ENCODE data around the gene WNT6.

The WNT6 gene

DNA sequence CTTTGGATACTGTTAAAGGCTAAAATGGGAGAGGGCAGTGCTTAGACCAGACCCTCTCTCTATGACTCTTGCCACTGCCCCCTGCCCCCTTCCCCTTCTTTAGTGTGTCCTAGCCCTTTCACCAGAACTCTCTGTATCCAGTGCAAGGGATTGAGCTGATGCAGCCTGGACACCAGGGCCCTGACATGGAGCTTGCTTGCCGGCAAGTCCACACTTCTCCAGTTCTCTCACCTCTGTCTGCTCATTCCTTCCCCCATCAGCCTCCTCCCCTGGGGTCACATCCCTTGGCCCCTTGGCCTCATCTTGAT, 1.5 kb upstream of the WNT6 start:
- DNase-seq, result no peak

DNA sequence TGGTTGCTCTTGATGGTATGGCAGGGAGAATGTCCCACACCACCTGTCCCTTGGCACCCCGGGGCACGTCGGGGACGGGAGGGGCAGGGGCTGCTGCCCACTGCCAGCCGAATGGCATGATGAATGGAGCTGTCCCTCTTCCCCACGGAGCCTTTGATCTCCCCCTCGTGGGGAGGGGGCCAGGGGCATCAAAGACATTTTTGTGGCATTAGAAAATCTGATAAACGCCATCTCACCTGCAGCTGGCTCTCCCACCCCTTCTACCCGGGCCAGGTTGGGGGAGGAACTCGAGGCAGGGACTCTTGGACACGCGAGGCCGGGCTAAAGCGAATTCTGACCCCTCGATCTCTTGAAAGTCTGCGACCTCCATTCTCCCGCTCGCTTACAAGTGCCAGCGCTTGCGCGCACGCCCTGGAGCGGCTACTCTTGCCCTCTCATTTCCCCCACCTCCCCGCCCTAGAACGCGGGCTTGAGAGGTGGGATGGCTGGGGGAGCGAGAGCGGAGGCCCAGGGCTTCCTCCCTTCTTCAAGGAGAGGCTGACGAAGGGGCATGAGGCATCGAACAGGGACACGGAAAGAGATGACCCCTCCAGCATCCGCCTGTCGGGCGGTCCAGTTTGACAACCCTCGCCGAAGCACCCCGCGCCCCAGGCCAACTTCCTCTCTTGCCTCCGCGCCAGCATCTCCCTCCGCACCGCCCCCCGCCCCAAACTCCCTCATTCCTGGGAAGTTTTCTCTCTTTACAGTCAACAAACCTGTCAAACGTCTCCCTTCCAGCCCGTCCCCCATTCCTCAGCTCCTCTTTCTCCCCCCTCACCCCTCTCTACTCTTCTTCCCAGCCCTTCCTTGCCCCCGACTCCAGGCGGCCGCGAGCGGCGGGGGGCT, 692 bp upstream of the WNT6 start:
- no peak for DNase-seq

DNA sequence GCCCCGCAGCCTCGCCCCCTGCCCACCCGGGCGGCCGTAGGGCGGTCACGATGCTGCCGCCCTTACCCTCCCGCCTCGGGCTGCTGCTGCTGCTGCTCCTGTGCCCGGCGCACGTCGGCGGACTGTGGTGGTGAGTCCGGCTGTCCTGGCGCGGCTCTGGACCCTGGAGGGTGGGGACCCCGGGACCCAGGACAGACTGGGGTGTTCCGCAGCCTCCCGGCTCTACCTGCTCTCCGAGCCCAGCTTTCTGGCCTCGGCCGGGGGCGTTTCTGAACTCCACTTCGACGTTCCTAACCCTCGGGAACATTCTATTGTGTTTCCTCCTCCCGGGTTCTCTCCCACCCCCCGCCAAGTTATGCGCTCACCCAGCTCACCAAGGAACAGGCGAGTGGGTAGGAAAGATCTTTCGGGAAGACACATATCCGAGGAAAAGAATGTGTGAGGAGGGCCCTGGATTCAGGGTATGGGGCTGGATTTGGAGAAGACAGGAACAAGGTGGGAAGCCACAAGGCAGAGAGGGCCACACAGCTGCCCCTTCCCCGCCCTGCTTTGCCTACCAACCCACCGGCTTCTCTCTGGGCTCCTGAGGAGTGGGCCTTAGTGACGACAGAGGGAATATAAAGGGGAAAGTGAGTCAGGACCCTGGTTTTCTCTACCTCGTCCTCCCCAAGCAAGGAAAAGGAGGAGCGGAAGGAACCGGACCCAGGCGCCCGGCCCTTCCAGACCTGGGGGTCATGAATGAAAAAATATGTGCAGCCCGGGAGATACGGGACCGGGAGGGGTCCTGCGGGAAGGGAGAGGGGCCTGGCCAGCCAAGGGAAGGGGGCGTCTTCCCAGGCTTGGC, 605 bp downstream of the WNT6 start:
- DNase-seq, result no peak

DNA sequence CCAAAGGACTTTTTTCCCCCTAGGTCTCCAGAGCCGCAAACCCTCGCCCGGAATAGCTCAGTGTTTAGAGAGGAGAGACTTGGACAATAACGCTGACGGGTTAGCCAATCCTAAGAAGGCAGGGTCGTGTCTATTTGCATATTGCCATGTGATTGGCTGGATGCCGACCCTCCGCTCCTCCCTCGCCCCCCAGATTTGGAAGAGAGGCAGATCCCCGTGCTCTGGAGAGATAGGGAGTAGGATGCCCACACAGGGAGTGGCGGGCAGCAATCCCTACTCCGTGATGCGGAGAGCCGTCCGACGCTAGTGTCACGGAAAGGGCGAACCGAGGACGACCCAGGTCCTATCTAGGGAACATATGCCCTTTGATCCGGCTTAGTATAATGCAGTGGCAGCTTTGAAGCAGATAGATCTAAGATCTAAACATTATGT, 1.4 kb downstream of the WNT6 start:
- DNase-seq, result peak; percentile 98

DNA sequence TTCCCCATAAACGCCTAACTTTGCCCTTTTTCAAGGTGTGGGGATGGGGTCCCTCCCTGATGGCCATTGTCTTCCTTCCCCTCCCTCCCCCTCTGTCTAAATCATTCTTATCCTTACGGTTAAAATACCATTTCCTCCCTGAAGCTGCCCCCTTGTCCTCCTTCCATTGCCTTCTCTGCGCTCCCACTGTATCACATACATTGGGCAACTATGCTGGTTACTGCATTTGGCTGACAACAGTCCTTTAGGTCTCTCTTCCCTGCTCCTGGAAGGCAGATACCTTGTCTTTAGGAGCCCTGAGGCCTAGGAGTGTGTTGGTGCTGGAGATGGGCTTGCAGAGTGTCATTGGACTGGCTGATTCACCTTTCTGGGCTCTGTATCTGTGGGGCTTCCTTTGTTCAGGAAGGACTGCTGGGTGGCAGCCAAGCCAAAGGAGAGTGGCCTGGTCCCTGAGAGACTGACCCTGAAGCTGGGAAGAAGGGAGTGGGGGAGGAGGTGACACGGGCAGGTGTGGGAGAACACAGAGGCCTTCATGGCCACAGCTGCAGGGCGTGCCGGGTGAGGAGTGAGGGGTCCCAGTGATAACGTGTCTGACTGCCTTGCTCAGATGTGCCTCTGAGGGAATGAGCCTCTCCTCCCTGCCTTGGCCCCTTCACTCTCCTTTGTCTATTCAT, 2.2 kb downstream of the WNT6 start:
- DNase-seq, result no peak

DNA sequence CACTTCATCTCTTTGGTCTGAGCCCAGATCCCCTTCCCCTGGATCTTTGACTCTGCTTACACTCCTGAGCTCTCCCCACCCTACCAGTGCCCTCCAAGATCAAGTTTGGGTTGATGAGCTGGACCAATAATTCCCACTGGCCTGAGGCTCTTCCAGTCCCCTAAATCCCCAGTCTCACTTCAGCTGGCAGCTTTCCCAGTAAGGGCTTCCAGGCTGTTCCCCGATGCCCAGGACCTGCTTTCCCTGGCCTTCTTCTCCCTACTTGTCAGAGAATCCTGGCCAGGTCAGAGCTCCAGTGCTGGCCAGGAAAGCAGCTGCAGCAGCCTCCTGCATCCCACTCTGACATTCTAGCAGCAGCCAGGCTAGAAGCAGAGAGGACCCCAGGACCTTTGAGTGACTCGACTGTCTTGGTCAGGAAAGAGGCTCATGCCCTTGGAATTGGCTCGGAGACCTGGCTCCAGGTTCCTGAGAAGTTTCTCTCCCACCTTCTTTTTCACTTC, 3.5 kb downstream of the WNT6 start:
- no peak for DNase-seq

DNA sequence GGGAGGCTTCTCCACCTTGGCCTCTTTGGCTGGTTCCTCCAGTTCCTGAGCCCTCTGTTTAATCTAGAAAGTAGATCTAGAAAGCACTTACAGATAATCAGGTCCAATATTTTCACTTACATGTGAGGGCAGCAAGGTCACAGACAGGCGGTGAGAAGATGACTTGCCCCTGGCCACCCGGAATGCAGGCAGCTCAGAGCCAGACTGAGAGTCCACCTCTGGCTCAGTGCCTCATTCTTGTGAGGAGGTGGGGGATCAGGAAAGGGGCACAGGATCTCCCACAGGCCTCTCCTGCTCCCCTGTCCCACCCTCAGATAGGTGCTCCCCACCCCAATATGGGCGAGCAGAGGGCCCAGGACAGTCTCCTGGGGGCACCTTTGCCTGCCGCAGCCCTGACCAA, 5.8 kb downstream of the WNT6 start:
- DNase-seq, result no peak

DNA sequence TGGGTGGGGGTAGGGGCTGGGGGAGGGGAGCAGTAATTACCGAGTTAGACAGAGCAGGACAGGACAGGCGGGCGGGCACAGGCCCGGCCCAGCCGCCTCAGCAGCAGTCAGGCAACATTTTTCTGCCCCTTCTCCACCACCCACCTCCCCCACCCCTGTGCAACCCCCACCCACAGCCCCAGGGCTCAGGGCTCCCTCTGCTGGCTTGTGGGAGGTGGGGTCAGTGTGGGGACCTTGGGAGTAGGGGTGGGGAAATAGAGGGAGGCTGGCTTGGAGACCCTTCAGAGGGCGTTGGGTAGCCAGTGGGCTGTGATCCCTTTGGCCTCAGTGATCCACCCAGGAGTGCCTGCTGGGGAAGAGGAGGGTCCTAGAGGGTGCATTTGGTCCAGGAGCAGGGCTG, 6.4 kb downstream of the WNT6 start:
- DNase-seq, result no peak

DNA sequence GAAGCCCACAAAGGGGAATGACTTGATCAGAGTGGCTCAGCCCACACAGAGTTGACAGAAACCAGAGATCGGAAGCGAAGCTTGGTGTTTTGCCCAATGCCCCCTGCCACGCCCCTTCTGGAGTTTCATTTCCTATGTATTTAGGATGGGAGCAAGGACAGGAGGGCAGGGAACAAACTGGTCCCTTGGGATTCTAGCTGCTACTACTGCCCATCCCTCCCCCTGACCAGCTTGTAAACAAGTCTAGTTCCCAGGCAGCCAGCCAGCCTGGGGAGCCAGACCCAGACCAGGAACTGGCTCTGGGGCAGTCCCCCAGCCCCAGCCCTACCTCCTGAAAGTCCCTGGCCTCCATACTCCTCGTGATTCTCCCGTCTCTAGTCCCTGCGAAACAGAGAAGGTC, 8.3 kb downstream of the WNT6 start:
- DNase-seq, result no peak

DNA sequence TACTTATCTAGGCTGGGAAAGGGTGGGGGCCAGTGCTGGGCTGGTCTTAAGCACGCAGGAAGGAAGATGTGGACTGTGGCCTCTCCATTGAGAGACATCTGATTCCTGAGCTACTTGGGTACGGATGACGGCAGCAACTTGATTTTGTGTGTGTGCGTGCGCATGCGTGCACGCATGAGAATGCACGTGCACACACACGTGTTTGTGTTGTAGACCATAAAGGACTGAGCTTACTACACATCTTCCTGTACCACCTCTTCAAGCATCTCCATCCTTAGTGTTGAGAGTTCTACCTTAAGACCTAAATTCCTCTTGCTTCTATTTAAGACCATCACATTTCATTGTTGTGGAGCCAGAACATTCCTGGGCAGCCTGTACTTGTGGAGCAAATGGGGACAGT, 9.5 kb downstream of the WNT6 start:
- DNase-seq, result no peak

DNA sequence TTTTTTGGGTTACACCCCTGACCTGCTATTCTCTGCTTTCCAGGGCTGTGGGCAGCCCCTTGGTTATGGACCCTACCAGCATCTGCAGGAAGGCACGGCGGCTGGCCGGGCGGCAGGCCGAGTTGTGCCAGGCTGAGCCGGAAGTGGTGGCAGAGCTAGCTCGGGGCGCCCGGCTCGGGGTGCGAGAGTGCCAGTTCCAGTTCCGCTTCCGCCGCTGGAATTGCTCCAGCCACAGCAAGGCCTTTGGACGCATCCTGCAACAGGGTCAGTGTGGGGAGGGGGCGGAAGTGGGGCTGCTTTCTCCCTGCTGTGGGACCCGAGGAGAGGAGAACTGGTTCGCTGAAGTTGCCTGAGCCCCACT, 11.4 kb downstream of the WNT6 start:
- no peak for DNase-seq

DNA sequence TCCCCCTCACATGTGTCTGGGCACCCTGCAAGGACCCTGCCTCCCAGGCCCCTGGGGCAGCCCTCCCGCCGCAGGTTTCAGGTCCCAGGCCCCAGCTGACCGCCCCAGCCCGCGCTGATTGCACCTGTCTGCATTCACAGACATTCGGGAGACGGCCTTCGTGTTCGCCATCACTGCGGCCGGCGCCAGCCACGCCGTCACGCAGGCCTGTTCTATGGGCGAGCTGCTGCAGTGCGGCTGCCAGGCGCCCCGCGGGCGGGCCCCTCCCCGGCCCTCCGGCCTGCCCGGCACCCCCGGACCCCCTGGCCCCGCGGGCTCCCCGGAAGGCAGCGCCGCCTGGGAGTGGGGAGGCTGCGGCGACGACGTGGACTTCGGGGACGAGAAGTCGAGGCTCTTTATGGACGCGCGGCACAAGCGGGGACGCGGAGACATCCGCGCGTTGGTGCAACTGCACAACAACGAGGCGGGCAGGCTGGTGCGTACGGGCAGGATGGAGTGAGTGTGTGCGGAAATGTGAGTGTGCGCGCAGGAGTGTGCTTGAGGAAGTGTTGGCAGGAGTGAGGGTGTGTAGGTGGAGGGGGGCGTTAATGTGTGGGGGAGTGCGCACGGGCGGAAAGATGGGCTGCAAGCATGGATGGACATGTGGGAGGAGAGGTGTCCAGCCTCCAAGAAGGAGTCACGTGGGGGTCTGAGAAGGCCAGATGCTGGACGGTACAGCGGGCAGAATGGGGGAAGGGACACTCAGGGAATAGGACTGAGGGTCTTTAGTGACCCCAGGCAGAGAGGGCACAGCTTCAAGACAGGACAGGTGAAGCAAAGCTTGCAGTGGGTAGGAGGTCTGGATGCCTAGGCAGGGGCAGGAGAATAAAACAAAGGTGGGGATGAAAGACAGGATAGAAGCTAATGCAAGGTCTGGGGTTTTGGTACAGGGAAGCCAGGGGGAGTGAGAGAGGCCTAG, 12.0 kb downstream of the WNT6 start:
- DNase-seq, result no peak

DNA sequence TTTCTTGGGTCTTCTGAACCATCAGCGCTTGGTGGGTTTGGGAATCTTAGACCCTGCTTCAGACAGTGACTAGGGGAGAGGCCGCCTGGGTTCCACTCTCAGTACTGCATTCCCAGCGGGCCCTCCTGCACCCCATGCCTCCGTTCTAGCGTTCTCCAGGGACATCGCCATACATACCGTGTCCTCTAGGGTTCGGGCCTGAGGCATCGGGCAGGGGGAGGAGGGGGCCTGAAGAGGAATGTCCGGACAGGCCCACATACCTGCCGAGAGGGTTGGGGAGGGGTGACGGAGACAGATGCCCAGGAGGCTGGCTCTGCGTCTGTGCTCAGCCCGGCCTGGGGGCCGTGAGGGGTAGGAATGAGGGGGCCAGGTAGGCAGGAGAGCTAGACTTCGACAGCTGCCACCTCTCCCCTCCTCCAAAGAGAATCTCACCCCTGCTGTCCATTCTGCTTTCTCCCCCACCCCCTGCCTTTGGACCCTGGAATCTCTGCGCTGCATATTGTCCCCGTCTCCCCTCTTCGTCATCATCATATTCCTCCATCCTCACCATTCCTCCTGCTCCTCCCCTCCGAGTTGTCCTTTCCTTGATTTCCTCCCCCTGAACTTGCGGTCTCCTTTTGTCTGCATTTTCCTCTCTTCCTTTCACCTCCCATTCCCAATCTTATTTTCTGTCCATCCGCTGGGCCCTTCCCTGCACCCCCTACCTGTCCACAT, 13.2 kb downstream of the WNT6 start:
- DNase-seq, result no peak

DNA sequence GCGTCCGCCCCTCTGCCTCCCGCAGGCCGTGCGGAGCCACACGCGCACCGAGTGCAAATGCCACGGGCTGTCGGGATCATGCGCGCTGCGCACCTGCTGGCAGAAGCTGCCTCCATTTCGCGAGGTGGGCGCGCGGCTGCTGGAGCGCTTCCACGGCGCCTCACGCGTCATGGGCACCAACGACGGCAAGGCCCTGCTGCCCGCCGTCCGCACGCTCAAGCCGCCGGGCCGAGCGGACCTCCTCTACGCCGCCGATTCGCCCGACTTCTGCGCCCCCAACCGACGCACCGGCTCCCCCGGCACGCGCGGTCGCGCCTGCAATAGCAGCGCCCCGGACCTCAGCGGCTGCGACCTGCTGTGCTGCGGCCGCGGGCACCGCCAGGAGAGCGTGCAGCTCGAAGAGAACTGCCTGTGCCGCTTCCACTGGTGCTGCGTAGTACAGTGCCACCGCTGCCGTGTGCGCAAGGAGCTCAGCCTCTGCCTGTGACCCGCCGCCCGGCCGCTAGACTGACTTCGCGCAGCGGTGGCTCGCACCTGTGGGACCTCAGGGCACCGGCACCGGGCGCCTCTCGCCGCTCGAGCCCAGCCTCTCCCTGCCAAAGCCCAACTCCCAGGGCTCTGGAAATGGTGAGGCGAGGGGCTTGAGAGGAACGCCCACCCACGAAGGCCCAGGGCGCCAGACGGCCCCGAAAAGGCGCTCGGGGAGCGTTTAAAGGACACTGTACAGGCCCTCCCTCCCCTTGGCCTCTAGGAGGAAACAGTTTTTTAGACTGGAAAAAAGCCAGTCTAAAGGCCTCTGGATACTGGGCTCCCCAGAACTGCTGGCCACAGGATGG, 14.0 kb downstream of the WNT6 start:
- no peak for DNase-seq

DNA sequence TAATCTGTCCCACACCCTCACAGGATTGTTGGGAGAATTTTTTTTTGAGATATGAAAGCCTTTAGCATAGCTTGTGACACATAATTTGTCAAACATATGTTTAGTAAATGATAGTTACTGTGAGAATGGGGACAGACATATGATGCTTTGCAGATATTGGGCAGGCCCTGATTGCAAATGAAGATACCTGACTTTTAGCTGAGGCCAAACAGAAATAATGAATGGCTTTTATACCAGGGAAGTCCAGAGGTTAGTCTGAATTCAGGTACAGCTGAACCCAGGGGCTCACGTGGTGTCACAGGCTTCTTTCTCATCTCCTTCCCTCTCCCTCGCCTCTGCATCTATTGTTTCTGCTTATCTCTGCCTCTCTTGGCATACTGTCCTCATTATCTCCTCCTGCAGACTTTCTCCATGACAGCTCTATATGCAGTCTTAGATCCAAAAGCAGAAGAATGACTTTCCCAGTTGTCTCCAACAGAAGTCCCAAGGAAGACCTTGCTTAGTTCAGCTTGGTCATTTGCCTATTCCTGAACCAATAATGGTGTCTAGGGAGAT, 16.2 kb downstream of the WNT6 start:
- no peak for DNase-seq

DNA sequence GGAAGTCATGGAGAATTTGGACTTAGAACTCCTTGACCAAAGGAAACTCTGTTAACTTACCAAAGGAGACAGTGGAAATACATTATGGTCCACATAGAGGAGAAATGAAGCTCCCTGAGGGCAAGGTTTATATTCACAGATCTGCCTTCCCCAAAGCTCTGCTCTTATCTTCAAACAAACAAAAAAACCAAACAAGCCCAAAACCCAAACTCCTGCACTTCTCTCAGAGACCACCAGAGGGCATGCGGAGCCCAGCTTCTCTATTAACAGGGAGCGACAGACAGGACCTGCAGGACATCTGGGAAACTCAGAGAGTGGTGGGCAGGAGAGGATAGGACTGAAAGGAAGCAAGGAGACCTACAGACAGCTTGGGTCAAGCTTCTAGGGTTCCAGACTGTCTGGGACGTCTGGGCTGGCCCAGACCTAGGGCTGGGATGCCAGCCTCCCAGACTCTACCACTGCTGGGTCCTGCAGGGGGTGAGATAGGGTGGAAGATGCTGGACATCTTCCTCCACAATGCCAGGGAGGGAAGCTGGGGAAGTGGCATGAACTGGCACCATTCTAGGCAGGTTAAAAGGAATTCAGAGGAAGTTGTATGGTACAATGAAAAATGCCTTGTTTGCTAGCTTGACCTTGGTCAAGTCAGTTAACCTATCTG, 17.1 kb downstream of the WNT6 start:
- peak; percentile 94 for DNase-seq

DNA sequence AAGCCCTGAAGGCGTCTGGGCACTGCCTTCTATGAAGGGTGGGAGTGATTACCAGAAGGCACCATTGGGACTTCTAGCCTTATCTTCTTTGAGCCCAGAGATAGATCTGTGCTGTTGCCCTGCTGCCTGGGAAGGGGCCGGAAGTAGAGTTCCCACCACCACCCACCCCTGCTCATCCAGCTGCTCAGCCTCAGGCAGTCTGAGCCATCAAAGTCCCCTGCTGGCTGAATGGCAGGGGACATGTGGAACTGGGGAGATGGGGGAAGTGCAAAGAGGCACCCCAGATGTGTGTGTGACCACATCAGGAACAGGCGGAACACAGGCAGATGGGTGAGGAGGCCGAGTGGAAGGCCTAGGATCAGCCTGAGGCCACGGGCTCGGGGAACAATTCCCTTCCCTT, 17.7 kb downstream of the WNT6 start:
- no peak for DNase-seq

DNA sequence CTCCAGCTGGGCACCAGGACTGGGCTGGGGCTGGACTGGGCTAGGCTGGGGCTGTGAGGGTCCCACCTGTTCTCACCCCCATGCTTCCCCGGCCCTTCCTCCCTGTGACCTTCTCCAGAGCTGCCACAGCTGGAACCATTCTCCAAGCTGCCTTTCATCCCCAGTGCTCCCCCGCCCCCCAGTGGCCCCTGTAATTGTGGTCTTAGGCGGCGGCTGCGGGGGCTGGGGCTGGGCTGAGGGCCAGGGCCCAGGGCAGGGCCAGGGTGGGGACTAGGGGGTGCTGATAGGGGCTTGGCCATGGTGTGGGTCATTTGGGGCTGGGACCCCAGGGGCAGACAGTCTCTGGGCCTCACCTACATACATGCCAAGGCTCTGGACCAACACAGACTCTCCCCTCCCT, 18.3 kb downstream of the WNT6 start:
- DNase-seq, result no peak

DNA sequence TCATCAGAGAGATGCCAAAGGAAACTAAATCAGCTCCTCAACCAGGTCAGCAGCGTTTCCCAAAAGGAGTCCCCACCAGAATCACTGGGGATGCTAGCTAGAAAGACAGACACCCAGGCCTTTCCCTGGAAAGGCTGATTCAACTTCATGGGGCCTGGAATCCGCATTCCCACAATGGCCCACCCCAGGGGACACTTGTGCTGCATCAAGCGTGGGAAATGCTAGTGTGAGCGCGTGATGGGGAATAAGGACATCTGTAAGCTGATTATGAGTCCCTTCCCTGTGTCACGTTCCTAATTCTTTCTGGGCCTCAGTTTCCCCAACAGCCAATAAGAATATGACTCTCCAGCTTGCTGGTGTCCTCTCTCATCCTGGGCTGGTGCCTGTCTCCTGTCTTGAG, 18.9 kb downstream of the WNT6 start:
- DNase-seq, result no peak
